Hematopoietic multipotent progenitor cell treated with erythropoietin and hydrocortisone succinate and interleukin-3 and kit ligand, for 8 days (in vitro differentiated cells): ENCODE measurements around the gene SULT4A1.

Experiments used
- DNase-seq: peaks from one replicate; pipeline ENCODE4 v3.0.0-alpha.2; 2015

SULT4A1 gene

DNA sequence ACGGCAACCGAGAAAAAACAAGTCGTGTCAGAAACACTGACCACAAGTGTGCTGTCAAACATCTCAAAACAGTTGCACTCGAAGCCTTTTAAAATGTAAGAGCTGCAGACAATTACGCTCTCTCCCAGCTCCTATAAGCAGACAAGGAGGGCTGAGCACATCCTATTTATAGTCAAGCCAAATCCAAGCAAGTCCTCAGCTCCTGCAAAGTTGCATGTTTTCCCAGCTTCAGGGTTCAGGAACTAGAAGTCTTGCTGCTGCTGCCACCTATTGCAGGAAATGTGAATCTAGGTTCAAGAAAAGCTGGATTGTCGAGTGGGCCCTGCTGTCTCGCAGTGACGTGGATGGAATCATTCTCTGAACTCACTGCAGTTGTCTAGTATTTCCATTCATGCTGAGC lies 65.7 kb downstream of the SULT4A1 start:
- no peak for DNase-seq

DNA sequence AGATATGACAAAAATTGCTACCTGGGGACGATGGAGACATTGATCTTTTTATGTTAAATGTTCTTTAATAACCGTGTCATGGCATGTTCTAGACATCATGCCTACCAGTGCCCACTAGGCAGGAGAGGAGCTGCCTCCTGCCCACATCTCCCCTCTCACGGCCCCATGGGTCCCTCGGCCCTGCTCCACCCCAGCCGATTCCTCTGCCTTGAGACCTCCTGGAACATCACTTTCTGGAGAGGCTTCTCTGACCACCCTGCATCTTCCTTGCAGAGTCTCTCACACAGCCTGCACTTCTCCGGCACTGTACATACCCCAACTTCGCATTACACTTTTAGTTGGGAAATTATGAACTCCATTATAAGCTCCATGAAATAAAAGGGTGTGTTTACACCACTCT lies 67.0 kb downstream of the SULT4A1 start:
- no peak for DNase-seq

DNA sequence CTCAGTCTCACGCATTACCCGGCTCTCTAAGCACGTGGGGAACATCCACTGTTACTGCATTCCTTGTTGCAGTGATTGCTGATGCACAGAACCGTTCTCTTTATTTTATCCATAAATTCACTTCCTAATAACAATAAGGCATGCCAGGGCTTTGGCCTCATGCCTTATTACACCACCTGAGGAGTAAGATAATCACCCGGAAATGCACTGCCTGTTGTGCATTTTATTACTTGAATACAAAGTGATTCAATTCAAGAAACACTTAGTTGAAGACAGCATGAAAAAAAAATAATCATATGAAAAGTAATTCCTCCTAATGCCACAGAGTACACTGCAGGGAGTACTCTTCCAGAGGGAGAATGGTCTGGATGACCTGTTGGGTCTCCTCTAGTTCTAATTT lies 69.4 kb downstream of the SULT4A1 start:
- DNase-seq = no peak

DNA sequence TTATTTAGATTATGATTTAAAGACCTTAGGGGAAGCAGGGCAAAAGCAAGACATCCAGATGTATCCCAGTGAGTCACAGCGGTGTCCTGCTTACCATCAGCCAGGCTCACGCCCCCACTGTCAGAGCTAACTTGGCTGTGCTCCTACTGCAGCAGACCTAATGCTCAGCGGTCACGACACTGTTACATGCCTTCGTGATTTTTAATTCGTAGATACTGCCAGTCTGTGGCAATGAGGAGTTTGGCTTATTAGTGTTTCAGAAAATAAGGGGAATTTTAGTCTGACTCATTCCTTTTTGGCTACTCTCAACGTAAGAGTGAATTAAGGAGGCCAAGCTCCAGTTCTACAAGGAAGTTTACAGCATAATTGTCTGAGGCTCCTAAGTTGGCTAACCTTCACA lies 72.9 kb downstream of the SULT4A1 start:
- DNase-seq = no peak

DNA sequence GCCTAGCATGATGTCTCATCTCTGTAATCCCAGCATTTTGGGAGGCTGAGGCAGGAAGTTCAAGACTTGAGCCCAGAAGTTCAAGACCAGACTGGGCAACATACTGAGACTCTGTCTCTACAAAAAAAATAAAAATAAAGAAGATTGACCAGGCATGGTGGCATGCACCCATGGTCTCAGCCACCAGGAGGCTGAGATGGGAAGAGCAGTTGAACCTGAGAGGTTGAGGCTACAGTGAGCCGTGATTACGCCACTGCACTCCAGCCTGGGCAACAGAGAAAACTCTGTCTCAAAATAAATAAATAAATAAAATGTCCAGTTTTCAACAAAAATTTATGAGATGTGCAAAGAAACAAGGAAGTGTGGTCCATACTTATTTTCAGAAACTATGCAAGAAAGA lies 78.5 kb downstream of the SULT4A1 start:
- DNase-seq = no peak

DNA sequence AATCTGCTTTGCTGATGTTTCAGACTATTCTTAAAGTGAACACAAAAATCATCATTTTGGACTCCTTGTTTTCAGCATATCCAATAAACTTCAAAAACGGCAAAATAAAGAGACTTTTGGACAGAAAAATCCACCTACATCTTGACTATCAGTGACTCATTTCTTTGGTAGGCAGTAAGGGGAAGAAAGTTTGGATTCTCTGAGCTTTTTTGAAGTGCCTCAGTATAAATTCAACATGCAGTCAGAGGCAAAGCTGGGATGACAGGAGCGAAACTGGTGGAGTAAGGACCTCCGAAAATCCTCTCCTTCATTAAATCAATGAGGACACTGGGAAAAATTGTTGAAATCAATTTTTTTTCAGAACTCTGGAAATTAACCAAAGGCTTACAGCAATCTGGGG lies 79.9 kb downstream of the SULT4A1 start:
- no peak for DNase-seq

DNA sequence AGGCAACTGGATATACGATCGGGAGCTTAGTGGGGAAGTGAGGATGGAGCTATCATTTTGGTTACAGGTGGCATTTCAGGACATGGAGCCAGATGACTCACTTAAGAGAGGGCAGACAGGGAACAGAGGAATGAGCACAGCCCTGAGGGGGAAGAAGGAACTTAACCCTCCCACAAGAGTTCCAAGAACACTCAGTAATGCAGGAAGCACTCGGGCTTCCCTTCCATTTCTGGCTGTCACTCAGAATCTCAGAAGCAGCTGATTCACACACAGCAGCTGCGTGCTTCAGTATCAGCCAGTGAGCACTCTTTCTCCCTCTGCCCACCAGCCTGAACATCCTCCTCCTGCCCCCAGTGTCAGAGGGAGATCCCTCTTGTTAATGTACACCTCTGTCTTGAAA lies 85.0 kb downstream of the SULT4A1 start:
- no peak for DNase-seq

DNA sequence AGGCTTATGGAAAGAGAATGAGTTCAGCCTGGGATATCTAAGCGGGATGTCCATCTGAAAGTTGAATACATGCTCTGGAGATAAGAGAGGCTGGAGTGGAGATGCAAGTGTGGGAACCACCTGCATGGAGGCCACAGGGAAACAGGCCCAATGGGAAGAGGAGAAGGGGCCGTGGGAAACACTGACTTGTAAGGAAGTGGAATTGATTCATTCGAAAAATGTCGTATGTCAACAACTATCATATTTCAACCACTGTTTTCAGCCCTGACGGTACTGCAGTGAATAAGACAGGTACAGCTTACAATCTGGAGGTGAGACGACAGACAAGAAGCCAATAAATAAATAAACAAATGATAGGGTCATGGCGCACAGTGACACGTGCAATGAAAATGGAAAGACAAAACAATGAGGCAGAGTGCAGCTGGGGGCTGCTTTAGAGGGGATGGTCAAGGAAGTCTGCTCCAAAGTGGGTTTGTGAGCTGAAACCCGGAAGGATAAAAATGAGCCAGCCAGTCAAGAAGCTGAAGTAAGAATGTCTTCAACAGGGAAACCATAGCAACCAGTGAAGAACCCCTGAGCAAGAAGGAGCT lies 86.1 kb downstream of the SULT4A1 start:
- no peak for DNase-seq
